ENCODE results near the gene WDPCP. TPM values are rescaled to one million over a fixed set of nuclear protein-coding genes. Genes with fewer than 3 reads are reported as not detected.

Gene WDPCP
- total and polyA plus RNA-seq, 10 donors: 2.1 to 20.0 (median 13.3) TPM

DNA sequence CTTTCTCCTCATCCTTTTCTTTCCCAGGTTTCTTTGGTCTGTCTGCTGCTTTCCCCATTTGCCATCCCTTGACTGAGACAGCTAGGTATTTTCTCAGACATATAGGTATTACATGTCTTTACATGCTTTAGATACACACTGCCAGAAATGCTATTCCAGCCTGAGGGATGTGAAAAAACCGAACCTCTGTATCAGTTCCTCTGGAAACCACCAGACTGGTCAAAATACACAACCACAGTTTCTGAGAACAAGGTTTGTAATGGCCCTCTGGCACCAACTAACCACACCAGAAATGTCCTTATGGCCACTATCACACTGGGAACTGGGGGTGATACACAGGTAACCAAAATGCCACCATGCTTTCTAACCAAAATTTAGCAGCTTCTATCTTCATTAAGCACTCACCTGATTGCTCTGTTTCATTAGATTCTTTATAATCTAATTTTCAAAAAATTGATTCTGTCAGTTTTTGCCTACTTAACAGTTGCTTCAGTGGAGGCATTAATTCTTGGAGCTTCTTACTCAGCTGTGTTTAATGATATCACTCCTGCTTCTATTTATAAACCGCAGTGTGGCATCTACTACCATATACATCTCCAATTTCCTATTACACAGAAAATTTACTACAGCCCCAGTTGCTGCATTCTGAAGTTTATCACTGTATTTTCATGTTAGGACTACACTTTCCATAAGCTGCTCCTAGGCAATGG is 243.5 kb downstream of the WDPCP start:
- TF ChIP-seq POLR2A (IDR thresholded peaks at IDR 0.05): no peak
- no peak for TF ChIP-seq POLR2AphosphoS5 (IDR thresholded peaks at IDR 0.05)
- TF ChIP-seq, protein P1, sequence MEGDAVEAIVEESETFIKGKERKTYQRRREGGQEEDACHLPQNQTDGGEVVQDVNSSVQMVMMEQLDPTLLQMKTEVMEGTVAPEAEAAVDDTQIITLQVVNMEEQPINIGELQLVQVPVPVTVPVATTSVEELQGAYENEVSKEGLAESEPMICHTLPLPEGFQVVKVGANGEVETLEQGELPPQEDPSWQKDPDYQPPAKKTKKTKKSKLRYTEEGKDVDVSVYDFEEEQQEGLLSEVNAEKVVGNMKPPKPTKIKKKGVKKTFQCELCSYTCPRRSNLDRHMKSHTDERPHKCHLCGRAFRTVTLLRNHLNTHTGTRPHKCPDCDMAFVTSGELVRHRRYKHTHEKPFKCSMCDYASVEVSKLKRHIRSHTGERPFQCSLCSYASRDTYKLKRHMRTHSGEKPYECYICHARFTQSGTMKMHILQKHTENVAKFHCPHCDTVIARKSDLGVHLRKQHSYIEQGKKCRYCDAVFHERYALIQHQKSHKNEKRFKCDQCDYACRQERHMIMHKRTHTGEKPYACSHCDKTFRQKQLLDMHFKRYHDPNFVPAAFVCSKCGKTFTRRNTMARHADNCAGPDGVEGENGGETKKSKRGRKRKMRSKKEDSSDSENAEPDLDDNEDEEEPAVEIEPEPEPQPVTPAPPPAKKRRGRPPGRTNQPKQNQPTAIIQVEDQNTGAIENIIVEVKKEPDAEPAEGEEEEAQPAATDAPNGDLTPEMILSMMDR (IDR thresholded peaks at IDR 0.05 in 8 of 11, conservative IDR thresholded peaks at IDR 0.05 in 3 of 11): no peak
- peaks cover 0 to 46% (median 30%) of the 10 kb centered on the region in 8 donors for H3K9me3 ChIP-seq
- H3K27ac ChIP-seq: no peak overlapping the region
- 85 to 95% (median 93%) methylated on average over 2 of the region's 2 CpGs for WGBS, 5 donors
- peaks cover 0 to 12% (median 0%) of the 10 kb centered on the region in 6 donors for H3K36me3 ChIP-seq
- intact Hi-C loops (cut with DNase I; ENCODE audit: low total_unique reads): no loop called here
- no peaks in the 10 kb centered on the region for H3K27me3 ChIP-seq (replicated peaks in 1 of 7)
- no peak for DNase-seq
- H3K4me3 ChIP-seq: no peak overlapping the region
- no peaks in the 10 kb centered on the region for H3K4me1 ChIP-seq

DNA sequence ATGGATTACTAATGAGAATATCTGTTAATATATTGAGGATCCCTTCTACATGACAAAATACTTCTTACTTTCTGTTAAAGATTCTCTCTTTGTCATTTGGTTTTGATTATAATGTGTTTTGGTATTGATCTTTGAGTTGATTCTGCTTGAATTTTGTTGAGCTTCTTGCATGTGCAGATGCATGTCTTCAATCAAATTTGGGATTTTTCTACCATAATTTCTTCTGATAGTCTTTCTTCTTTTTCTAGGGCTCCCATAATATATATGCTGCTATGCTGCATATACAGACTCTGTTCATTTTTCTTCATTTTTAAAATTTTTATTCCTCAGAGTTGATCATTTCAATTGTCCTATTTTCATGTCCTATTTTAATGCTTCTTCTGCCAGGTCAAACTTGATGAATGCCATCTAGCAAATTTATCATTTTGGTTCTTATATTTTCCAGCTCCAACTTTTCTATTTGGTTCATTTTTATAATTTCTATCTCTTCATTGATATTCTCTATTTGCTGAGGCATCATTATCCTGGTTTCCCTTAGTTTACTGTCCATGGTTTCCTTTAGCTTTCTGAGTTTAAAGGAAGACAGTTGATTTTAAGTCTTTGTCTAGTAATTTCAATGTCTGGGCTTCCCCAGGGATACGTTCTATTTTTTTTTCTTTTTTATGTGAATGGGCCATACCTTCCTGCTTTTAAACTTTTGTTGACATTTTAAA is 244.7 kb downstream of the WDPCP start:
- DNase-seq: no peak
- Histone ChIP-seq H3K4me3 (no peak overlapping the region), H3K36me3 (peaks cover 0 to 12% (median 0%) of the 10 kb centered on the region in 6 donors), H3K27me3 (replicated peaks in 1 of 7) (no peaks in the 10 kb centered on the region), H3K4me1 (no peaks in the 10 kb centered on the region), H3K27ac (no peak overlapping the region), H3K9me3 (peaks cover 0 to 49% (median 30%) of the 10 kb centered on the region in 8 donors)
- TF ChIP-seq, protein P1 (IDR thresholded peaks at IDR 0.05 in 8 of 11, conservative IDR thresholded peaks at IDR 0.05 in 3 of 11): no peak
- TF ChIP-seq POLR2A (IDR thresholded peaks at IDR 0.05) (no peak), POLR2AphosphoS5 (IDR thresholded peaks at IDR 0.05) (no peak)
- WGBS, 5 donors: 0 to 92% (median 76%) methylated on average over 1 of the region's 1 CpG
- intact Hi-C loops (cut with DNase I; ENCODE audit: low total_unique reads): no loop called here

DNA sequence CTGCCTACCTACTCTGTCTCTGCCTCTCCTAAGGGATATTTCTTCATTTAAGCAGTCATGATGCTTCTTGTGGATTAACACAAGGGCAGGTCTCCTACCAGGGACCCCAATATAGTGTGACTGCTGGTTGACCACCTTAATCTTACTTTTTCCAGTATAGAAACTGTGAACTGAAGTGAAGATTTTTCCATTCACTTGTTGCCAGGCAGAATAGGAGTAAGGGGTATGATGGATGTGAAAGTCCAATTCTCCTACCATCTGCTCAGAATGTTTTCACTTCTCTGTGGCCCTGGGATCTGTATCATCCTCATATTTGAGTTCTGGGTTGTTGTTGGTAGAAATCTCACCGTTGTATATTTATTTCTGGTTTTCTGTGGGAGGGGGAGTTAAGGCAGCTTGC is 247.8 kb downstream of the WDPCP start:
- no peaks in the 10 kb centered on the region for H3K4me1 ChIP-seq
- no peak overlapping the region for H3K27ac ChIP-seq
- peaks cover 0 to 57% (median 30%) of the 10 kb centered on the region in 8 donors for H3K9me3 ChIP-seq
- peaks cover 0 to 12% (median 0%) of the 10 kb centered on the region in 6 donors for H3K36me3 ChIP-seq
- no peaks in the 10 kb centered on the region for H3K27me3 ChIP-seq (replicated peaks in 1 of 7)
- intact Hi-C loops (cut with DNase I; ENCODE audit: low total_unique reads): no loop called here
- 79 to 96% (median 91%) methylated on average over 1 of the region's 1 CpG for WGBS, 5 donors
- no peak for DNase-seq
- TF ChIP-seq POLR2AphosphoS5 (IDR thresholded peaks at IDR 0.05) (no peak), POLR2A (IDR thresholded peaks at IDR 0.05) (no peak)
- TF ChIP-seq, protein P1 (IDR thresholded peaks at IDR 0.05 in 8 of 11, conservative IDR thresholded peaks at IDR 0.05 in 3 of 11): no peak
- H3K4me3 ChIP-seq: no peak overlapping the region

DNA sequence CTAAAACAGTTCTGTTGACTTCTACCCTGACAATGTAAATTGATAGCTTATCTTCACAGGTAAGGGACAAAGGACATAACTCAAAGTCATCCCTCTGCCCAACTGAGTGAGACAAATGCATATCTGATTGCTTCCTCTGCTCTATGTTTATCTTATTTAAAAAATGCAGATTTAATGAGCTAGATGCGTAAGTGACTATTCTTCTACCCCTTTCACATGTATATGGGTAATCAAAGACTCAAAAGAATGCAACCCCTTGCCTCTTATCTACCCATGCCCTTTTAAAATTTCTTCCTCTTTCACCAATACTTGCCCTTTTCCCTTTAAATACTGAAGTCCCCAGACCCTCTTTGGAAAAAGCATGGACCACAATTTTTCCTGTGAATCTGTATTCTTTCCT is 253.4 kb downstream of the WDPCP start:
- Histone ChIP-seq H3K9me3 (peaks cover 0 to 16% (median 2%) of the 10 kb centered on the region in 8 donors), H3K4me3 (no peak overlapping the region), H3K27me3 (replicated peaks in 1 of 7) (no peaks in the 10 kb centered on the region), H3K4me1 (no peaks in the 10 kb centered on the region), H3K27ac (no peak overlapping the region), H3K36me3 (no peaks in the 10 kb centered on the region)
- 91 to 97% (median 97%) methylated on average over 1 of the region's 1 CpG for WGBS, 5 donors
- TF ChIP-seq POLR2AphosphoS5 (IDR thresholded peaks at IDR 0.05): no peak
- TF ChIP-seq, protein P1 (IDR thresholded peaks at IDR 0.05 in 8 of 11, conservative IDR thresholded peaks at IDR 0.05 in 3 of 11): no peak
- no peak for TF ChIP-seq POLR2A (IDR thresholded peaks at IDR 0.05)
- no peak for DNase-seq
- intact Hi-C loops (cut with DNase I; ENCODE audit: low total_unique reads): no loop called here

Data from spleen (tissue), 11 donors.